Measurements from ENCODE around the gene ARL8B.
"Not testable (repeated sequence)": the region's sequence is repeated elsewhere in the genome, so short reads cannot be mapped to it uniquely, and the experiment has no call there.

The ARL8B gene

DNA sequence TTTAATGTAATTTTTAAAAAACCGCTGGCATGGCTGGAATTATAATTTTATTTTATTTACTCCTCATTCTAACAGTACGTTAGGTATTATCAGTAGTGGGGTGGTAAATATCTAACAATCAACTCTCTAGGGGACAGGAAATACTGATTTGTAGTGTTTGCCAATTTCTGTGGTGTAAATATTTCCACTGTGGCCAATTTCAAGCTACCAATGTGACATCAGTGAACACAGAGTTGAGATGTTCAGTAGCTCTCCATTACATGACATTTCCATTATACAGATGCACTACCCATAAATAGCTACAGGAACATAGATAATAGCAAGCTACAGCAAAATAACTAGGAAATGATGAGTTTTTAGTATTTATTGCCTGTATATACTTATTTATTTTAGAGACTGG lies 10.0 kb upstream of the ARL8B start:
- DNase-seq = no peak

- not testable (repeated sequence) for DNase-seq
Observed at GRCh38 chr3:5113726-5114125, 8.4 kb upstream of the ARL8B start.

DNA sequence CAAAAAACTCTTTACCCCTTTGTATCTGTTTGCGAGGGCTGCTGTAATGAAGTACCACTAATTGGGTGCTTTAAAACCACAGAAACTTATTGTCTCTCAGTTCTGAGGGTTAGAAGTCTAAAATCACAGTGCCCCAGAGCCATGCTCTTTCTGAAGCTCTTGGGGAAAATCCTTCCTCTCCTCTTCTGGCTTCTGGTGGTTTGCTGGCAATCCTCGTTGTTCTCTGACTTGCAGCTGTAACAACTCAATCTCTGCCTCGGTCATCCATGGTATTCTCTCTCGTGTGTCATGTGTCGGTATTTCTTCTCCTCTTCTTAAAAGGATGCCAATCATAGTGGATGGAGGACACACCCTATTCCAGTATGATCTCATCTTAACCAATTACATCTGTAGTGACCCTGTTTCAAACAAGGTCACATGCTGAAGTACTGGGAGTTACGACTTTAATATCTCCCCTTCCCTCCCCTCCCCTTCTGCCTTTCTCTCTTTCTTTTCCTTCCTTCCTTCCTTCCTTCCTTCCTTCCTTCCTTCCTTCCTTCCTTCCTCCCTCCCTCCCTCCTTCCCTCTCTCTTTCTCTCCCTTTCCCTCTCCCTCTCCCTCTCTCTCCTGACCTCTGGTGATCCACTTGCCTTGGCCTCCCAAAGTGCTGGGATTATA lies 6.5 kb upstream of the ARL8B start:
- no peak for DNase-seq

- DNase-seq = no peak
Observed at GRCh38 chr3:5116538-5116937, 5.6 kb upstream of the ARL8B start.

DNA sequence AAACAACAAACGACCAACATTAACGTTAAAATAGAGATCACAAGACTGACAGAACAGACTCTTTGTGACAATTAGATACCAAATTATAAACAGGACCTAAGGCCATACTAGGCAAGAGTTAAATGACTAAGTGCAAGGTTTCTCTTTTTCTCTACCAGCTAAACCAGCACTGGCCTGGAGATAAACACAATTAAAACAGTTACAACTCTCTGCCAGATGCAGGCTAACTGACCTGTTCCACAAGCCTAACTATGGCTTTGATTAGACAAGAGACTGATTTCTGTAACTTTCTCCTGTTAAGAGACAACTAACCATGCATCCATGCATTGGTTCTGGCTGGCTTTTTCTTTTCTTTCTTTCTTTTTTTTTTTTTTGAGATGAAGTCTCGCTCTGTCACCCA lies 1.6 kb upstream of the ARL8B start:
- DNase-seq = no peak

DNA sequence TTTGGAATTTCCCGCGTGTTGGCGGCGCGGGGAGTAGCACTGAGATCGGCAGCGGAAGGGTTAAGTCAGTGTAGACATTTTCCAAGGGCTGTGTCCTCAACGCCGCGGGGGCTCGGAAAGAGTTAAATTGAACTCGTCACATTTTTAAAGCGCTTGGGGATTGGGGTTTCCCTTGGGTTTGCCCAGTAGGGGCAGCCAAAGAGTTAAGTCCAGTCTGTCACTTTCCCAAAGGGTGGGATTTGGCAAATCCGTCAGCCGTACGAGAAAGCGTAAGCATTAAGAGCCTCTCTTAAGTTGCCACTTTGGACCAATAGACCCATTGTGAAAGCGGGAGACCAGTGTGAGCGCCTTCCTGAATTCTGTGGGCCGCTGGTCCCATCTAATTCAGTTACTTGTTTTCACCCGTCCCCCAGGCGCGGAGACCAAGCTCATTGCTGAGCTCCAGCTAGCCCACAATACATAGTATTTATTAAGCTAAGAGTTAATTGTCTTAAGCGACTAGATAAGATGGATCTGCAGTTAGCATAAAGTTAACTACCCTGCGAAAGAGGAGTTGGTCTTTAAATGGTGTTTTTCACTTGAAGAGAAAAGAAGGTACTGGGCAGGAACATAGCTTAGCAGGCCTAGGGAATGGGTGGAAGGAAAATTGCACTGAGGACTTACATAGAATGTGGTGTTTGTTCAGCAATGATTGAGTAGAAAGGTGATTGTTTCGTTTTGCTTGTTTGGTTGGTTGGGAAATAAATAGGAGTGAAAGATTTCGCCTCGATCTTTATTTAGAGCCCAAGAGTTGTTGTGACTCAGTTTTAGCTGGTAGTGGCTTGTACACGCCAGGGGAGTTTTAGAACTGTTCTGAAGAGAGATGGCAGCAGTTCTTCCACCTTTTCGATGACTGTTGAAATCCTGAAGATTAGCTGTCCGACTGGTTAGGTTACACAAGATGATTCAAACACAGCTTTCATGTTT lies 932 bp downstream of the ARL8B start:
- peak; percentile 25 for DNase-seq

DNA sequence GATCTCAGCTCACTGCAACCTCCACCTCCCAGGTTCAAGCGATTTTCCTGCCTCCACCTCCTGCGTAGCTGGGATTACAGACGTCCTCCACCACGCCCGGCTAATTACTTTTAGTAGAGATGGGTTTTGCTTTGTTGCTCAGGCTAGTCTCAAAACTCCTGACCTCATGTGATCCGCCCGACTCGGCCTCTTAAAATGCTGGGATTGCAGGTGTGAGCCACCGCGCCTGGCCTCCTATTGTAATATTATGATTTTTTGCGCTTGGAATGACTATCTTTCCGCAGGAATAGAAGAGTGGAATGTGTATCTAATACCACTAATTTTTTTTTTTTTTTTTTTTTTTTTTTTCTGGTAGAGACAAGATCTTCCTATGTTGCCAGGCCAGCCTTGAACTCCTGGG lies 1.8 kb downstream of the ARL8B start:
- no peak for DNase-seq

GRCh38 chr3:5126586-5126985 lies 4.5 kb downstream of the ARL8B start:
- no peak for DNase-seq

DNA sequence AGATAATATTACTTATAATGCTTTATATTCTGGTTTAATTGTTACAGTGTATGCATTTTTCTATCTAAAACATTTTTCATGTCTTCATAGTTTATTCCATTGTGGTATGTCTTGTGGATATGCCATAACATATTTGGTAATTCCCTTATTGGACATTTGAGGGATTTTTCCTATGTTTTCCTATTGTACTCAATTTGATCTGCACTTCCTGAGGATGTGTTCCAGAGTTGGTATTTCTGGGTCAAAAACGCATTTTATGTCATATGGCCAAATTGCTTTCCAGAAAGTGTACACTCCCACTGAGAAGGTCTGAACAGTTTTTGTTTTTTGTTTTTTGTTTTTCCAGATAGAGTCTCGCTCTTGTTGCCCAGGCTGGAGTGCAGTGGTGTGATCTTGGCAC lies 6.8 kb downstream of the ARL8B start:
- no peak for DNase-seq

DNA sequence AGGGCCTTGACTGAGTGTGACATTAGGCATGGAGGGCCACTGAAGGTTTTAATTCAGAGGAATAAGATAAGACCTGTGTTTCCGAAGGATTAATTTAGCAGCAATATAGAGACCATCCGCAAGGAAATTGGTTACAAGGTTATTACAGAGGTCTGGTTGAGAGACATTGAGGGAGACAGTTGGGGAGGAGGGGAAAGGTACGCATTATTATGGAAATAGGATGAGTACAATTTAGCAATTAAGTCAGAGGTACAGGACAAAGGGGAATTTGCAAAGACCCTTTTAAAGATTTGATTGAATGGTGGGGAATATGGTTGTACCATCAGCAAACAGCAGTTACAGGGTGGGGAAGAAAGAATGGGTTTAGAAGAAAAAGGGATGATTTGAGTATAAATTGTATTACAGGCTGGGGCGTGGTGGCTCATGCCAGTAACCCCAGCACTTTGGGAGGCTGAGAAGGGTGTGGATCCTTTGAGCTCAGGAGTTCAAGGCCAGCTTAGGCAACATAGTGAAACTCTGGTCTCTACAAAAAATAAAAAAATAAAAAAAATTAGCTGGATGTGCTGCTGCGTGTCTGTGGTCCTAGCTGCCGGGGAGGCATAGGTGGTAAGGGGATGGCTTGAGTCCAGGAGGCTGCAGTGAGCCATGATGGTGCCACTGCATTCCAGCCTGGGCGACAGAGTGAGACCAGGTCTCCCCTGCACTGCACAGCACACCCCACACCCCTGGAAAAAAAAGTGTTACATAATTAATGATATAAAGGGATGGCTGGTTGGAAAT lies 11.3 kb downstream of the ARL8B start:
- DNase-seq = no peak

DNA sequence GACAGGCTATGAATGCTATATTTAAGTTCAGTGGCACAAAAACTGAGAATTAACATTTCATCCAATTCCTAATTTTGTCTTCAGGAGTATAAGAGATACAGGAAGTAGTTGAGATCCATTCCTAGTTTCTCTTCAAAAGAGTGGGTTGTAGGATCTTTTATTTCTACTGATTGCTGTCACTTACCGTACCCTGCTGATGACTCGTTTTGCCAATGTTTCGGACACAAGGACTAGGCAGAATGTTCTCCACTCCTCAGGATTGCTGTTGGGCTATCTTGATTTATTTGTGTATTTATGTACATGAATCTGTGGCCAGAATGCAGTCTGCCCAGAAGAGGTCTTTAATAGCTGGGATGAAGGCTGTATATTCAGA lies 11.9 kb downstream of the ARL8B start:
- DNase-seq = no peak

DNA sequence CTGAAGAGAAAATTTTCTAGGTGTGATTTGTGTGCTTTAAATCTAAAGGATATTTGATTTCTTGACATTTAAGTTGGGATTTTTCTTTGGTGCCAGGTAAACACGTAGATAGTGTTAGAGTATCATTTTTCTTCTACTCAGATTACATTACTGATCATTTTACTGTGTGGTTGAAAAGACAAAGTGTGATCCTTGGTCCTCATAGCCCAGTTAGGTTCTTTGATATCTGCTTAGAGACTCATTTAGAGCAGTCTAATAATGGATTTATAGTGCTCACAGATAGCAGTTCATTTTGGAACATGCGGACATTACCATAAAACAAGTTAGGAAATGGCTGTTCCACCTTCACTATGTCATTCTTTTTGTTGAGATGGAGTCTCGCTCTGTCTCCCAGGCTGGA lies 12.4 kb downstream of the ARL8B start:
- no peak for DNase-seq

DNA sequence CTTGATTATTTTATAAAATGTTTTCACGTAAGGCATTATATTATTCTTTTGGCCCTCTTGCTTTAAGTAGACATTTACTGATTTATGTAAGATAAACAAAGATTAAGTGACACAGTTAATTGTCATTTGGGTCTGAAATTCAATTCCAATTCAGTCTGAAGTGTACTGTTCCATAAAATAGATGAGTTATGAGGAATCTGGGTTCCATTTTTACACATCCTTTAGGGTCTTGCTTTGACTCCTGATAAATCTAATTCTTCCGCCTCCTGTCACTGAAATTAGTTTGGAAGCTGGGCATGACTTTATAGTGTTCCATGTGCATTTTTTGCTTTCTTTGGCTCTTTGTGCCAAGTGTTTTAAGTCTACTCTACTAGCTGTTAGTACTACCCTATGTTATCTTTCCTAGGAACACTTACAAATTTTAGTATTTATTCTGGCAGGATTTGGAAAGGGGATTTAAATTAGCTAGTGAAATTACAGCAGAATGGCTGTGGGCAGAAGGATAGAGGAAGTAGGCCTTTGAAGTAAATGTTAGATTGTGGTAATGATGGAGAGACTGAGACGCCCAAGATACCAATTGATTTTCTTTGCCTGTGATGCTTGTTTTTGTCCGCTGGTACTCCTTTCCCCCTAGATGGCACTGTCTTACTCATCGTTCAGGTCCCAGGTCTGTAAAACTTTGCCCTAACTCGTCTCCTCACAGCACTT lies 14.3 kb downstream of the ARL8B start:
- DNase-seq = no peak

DNA sequence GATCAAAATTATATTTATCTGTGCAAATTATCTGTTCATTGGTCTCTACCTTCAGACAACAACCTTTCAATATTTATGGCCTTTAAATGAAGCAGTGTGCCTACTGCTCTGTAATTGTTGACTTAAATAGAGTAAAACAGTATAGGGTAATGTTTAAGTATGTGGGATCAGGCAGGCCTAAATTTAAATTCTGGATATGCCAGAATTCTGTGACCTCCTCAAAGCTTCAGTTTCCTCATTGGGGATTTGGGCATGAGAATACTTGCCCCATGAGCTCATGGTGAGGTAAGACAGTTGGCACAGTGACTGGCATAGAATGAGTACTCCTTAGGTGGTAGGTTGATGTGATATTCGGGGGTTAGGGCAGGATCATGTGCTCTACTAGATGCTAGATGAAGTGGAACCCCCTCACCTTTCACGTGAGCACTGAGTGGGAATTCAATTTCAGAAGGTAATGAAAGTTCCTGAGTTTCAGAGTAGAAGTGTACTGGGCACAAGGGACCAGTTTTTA lies 14.9 kb downstream of the ARL8B start:
- DNase-seq = no peak

- DNase-seq = no peak
Observed at GRCh38 chr3:5138214-5138981, 16.3 kb downstream of the ARL8B start.

DNA sequence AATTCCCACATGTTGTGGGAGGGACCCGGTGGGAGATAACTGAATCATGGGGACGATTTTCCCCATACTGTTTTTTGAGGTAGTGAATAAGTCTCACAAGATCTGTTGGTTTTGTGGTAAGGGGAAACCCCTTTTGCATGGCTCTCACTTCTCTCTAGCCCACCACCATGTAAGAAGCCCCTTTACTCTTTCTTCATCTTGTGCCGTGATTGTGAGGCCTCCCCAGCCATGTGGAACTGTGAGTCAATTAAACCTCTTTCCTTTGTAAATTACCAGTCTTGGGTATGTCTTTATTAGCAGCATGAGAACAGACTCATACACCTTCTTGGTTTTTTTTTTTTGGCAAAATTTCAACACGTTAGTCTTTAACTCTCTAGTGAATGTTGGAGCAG lies 18.1 kb downstream of the ARL8B start:
- no peak for DNase-seq

DNA sequence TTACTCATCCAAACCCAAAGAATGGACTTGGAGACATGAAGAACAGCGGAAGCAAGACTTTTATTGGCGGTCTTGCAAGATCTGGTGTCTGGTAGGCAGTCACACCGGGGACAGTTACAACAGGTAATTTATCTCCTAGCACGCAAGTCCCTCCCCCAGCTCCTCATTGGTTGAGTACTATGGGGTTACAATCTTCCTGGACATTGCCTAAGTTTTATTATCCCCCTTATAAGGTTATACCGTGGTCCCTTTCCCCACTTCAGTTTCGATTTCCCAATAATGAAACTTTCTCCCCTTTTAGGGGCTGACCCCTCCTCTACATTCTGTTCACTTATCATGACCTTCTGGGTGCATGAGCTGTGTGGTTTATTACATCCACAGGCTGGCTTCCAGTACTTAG lies 18.7 kb downstream of the ARL8B start:
- DNase-seq = no peak

DNA sequence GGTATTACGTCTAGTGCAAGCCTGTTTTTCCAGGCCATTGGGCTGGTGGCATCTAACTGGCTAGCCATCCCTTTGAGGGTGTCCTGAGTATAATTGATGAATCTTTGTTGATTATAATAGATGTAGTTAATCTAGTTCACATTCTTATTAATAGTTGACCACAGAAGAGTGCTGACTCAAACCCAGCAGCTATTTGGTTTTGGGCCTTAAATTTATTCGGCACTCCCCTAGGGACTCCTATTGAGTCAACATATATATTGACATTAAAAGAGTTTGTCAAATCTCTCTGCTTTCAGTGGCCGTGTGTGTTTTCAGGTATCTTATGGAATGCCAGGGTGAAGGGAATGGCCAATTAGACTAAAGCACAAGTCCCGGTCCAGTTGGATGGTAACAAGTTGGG lies 19.7 kb downstream of the ARL8B start:
- no peak for DNase-seq

GRCh38 chr3:5143464-5143863 lies 21.4 kb downstream of the ARL8B start:
- DNase-seq = no peak

GRCh38 chr3:5144316-5144994 lies 22.4 kb downstream of the ARL8B start:
- no peak for DNase-seq

- no peak for DNase-seq
Observed at GRCh38 chr3:5145120-5145519, 23.0 kb downstream of the ARL8B start.
